K562 (cell line): Measurements from ENCODE around the gene CCDC90B. TPM values are rescaled to one million over a fixed set of nuclear protein-coding genes. Genes with fewer than 3 reads are reported as not detected.
A peak's percentile ranks its signal among the peaks of the same experiment; 100 is the strongest.

ENCODE experiments used
- ATF3 ChIP-seq, 2 experiments: fragments of 450-650 bp in 1 of 2; sonication (generic) in 1 of 2; formaldehyde crosslinking in 1 of 2; IDR thresholded peaks in 1 of 2; conservative IDR thresholded peaks in 1 of 2; 2 replicates each; pipeline versions ENCODE4 v1.6.1 to v1.8.1; 2016 to 2023; ENCODE audit warnings: mild to moderate bottlenecking in 2 of 2, moderate library complexity in 2 of 2, inconsistent platforms in 1 of 2, missing genetic modification reagents in 1 of 2
- CBFB ChIP-seq: sonication (generic); formaldehyde crosslinking; IDR thresholded peaks from 2 replicates; pipeline ENCODE4 v1.4.0; 2020; ENCODE audit warnings: mild to moderate bottlenecking, missing genetic modification reagents
- KLF10 ChIP-seq: fragments of 250-450 bp; sonication (Bioruptor Pico); IDR thresholded peaks from 2 replicates; pipeline ENCODE4 v1.6.1; 2021; ENCODE audit warnings: matching md5 sums
- MAFF ChIP-seq: IDR thresholded peaks from 2 replicates; pipeline ENCODE4 v1.6.1; 2012; ENCODE audit warnings: low read length, improper control_type of control experiment
- PHB ChIP-seq: fragments of 250-450 bp; sonication (Bioruptor Pico); IDR thresholded peaks from 2 replicates; pipeline ENCODE4 v1.5.0; 2021
- PML ChIP-seq: IDR thresholded peaks from 2 replicates; pipeline ENCODE4 v1.6.1; 2012; ENCODE audit warnings: low read length, inconsistent platforms
- RBM25 ChIP-seq: fragments of 200-400 bp; formaldehyde crosslinking; IDR thresholded peaks from 2 replicates; pipeline ENCODE4 v1.6.1; 2018; ENCODE audit warnings: low read length, low read depth, moderate library complexity; ENCODE audit not compliant: severe bottlenecking
- TCF3 ChIP-seq: sonication (generic); formaldehyde crosslinking; IDR thresholded peaks from 2 replicates; pipeline ENCODE4 v1.4.0; 2020; ENCODE audit warnings: mild to moderate bottlenecking, missing genetic modification reagents
- ZNF316 ChIP-seq: fragments of 450-650 bp; IDR thresholded peaks from 2 replicates; pipeline ENCODE4 v1.6.1; 2016
- polyA plus RNA-seq, 8 experiments: library from polyadenylated mRNA; depleted of rRNA in 4 of 8; stranded (reverse) in 5 of 8; unstranded in 3 of 8; fragments of >200 nt; fragmentation: Nextera tagmentation in 2 of 8; fragmentation: Illumina TruSeq in 1 of 8; extraction: Ambion mirVana in 2 of 8; extraction: Trizol in 1 of 8; gene quantifications; 2 replicates each; pipeline versions ENCODE4 v1.2.1 to v1.2.3, GENCODE V29; 2011 to 2014; ENCODE audit warnings: inconsistent platforms in 1 of 8, missing spikeins in 1 of 8
- total RNA-seq, 7 experiments: library from RNA; depleted of rRNA in 6 of 7; stranded (reverse); fragments of >200 nt in 6 of 7; fragmentation: Illumina TruSeq in 2 of 7; extraction: Trizol in 2 of 7; gene quantifications; 2 replicates each; pipeline versions ENCODE4 v1.2.1 to v1.2.3, GENCODE V29; 2011 to 2021; ENCODE audit warnings: low replicate concordance in 1 of 7
- TF ChIP-seq, protein P1 (sequence below): fragments of 450-650 bp; formaldehyde crosslinking; IDR thresholded peaks from 2 replicates; pipeline ENCODE4 v1.4.0; 2020; ENCODE audit warnings: mild to moderate bottlenecking, mixed read lengths
- TF ChIP-seq, protein P2 (sequence below), 2 experiments: fragments of 450-650 bp; formaldehyde crosslinking in 1 of 2; IDR thresholded peaks; 2 replicates each; pipeline versions ENCODE4 v1.4.0 to v1.6.1; 2014 to 2020; ENCODE audit warnings: mild to moderate bottlenecking in 2 of 2, borderline replicate concordance in 1 of 2, low read depth in 1 of 2

CCDC90B gene
- total and polyA plus RNA-seq, 9 of the 15 experiments (the other 6 are each of a cell fraction or from before 2014, with no cell fraction given): 26.6 to 63.6 (median 51.8) TPM

DNA sequence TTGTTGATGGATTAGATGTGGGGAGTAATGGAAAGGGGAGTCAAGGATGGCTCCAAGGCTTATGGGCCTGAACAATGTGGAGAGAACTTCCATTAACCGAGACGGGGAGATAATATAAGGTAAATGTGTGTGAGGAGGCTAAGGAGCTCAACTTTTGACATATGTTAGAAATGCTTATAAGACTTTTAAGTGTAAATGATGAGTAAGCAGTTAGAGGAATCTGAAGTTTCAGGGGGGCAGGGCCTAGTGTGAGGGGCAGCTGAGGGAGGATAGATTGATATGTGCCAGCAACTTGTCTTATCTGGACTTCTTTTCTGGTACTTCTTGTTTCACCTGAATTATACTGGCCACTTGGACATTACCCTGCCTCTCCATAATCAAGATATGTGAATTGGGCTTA lies 62.7 kb downstream of the CCDC90B start (continued):
- TF ChIP-seq TCF3 (CRISPR knock-in tag): no peak
- TF ChIP-seq MAFF: peak; percentile 57
- TF ChIP-seq PML: no peak
- no peak for TF ChIP-seq CBFB (CRISPR knock-in tag)
- TF ChIP-seq, protein P1, sequence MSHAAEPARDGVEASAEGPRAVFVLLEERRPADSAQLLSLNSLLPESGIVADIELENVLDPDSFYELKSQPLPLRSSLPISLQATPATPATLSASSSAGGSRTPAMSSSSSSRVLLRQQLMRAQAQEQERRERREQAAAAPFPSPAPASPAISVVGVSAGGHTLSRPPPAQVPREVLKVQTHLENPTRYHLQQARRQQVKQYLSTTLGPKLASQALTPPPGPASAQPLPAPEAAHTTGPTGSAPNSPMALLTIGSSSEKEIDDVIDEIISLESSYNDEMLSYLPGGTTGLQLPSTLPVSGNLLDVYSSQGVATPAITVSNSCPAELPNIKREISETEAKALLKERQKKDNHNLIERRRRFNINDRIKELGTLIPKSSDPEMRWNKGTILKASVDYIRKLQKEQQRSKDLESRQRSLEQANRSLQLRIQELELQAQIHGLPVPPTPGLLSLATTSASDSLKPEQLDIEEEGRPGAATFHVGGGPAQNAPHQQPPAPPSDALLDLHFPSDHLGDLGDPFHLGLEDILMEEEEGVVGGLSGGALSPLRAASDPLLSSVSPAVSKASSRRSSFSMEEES: no peak
- TF ChIP-seq ATF3 (IDR thresholded peaks at IDR 0.05): no peak
- TF ChIP-seq ATF3 (CRISPR knock-in tag; conservative IDR thresholded peaks at IDR 0.05): no peak
- TF ChIP-seq PHB (CRISPR knock-in tag): no peak
- peak; percentile 92 for TF ChIP-seq ZNF316
- TF ChIP-seq RBM25: no peak
- TF ChIP-seq, protein P2, sequence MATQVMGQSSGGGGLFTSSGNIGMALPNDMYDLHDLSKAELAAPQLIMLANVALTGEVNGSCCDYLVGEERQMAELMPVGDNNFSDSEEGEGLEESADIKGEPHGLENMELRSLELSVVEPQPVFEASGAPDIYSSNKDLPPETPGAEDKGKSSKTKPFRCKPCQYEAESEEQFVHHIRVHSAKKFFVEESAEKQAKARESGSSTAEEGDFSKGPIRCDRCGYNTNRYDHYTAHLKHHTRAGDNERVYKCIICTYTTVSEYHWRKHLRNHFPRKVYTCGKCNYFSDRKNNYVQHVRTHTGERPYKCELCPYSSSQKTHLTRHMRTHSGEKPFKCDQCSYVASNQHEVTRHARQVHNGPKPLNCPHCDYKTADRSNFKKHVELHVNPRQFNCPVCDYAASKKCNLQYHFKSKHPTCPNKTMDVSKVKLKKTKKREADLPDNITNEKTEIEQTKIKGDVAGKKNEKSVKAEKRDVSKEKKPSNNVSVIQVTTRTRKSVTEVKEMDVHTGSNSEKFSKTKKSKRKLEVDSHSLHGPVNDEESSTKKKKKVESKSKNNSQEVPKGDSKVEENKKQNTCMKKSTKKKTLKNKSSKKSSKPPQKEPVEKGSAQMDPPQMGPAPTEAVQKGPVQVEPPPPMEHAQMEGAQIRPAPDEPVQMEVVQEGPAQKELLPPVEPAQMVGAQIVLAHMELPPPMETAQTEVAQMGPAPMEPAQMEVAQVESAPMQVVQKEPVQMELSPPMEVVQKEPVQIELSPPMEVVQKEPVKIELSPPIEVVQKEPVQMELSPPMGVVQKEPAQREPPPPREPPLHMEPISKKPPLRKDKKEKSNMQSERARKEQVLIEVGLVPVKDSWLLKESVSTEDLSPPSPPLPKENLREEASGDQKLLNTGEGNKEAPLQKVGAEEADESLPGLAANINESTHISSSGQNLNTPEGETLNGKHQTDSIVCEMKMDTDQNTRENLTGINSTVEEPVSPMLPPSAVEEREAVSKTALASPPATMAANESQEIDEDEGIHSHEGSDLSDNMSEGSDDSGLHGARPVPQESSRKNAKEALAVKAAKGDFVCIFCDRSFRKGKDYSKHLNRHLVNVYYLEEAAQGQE (IDR thresholded peaks at IDR 0.05; ENCODE audit: borderline replicate concordance): no peak
- TF ChIP-seq, protein P2 (CRISPR knock-in tag; IDR thresholded peaks at IDR 0.05; ENCODE audit: low read depth): no peak
- TF ChIP-seq KLF10 (CRISPR knock-in tag): no peak
